ENCODE results near the gene ZNFX1.

DNA sequence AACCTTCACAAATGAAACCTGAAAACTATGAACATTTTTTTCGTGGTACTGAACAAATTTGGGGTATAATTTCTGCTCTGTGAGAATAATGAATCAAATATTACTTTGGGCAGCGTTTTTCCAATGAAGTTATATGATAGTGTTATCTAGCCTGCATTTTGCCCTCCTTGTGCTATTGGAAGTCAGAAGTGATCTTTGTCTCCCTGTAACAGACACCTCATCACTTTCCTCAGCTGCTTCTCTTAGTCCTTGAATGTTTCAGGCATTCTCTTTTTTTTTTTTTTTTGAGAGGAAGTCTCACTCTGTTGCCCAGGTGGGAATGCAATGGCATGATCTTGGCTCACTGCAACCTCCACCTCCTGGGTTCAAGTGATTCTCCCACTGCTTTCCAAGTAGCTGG is 48.5 kb downstream of the ZNFX1 start:
- TF ChIP-seq ZFP36 (IDR thresholded peaks at IDR 0.05; ENCODE audit: borderline replicate concordance, partially characterized antibody) = no peak
- TF ChIP-seq, protein P1, sequence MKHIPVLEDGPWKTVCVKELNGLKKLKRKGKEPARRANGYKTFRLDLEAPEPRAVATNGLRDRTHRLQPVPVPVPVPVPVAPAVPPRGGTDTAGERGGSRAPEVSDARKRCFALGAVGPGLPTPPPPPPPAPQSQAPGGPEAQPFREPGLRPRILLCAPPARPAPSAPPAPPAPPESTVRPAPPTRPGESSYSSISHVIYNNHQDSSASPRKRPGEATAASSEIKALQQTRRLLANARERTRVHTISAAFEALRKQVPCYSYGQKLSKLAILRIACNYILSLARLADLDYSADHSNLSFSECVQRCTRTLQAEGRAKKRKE (CRISPR knock-in tag; IDR thresholded peaks at IDR 0.05; ENCODE audit: low read depth) = no peak
